ENCODE results near the gene TRPC4. TPM values are rescaled to one million over a fixed set of nuclear protein-coding genes. Genes with fewer than 3 reads are reported as not detected.

Gene TRPC4
- total RNA-seq, 2 experiments from 2014 or later: not detected

DNA sequence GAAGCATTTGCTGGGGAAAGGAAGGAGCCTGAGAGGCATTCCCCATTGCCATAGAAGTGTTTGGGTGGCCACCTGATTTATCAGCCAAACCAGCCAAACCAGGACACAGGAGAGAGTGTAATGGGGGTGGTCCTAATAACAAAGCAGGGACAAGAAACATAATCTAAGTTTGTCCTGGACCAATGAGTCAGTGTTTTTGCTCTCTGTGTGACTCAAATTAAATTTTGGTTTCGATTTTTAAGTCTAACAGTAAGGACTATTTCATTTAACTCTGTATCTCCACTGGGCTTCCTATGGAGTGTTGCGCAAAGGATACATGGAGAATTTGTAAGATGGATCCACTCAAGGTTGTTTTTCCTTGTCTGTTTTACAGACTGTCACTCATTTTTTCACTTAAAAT, 19.5 kb upstream of the TRPC4 start:
- ChIA-PET CTCF (no interaction called here), POLR2A (no interaction called here)
- H3K27ac Mint-ChIP-seq: no peak overlapping the region
- intact Hi-C loops (cut with micrococcal nuclease): no loop called here
- DNase-seq (no peak), ATAC-seq (no peak)
- TF ChIP-seq CTCF (IDR thresholded peaks at IDR 0.05): no peak
- no peaks in the 10 kb centered on the region for H3K4me1 Mint-ChIP-seq (ENCODE audit: low read depth)
- H3K27me3 Mint-ChIP-seq: no peaks in the 10 kb centered on the region
- H3K9me3 Mint-ChIP-seq: no peaks in the 10 kb centered on the region
- no peak overlapping the region for H3K4me3 Mint-ChIP-seq
- H3K36me3 Mint-ChIP-seq (ENCODE audit: low read depth): no peaks in the 10 kb centered on the region

- no peak for DNase-seq
- intact Hi-C loops (cut with micrococcal nuclease): no loop called here
- Mint-ChIP-seq H3K9me3 (no peaks in the 10 kb centered on the region), H3K4me3 (no peak overlapping the region), H3K27me3 (no peaks in the 10 kb centered on the region), H3K4me1 (ENCODE audit: low read depth) (no peaks in the 10 kb centered on the region), H3K36me3 (ENCODE audit: low read depth) (no peaks in the 10 kb centered on the region), H3K27ac (no peak overlapping the region)
- CTCF ChIA-PET: no interaction called here
- no peak for TF ChIP-seq CTCF (IDR thresholded peaks at IDR 0.05)
- POLR2A ChIA-PET: no interaction called here
- ATAC-seq: no peak
Measured at GRCh38 chr13:37886879-37887278, 17.3 kb upstream of the TRPC4 start.

DNA sequence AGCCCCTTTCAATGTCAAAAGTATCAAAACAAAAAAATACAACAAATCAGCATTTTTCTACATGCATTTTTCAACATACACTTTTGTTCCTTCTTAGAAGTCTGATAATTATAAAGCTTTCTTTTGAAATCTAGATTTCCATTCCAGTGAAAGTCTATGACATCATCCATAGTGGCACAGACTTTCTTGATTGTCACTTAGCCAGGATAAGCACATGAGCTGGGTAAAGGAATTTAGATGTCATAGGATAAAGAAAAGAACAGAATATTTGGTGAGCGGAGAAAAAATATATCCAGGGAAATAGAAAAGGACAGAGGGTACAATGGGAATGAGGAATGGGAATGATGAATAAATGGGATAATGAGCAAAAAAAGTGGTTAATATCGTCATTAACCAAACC, 15.1 kb upstream of the TRPC4 start:
- intact Hi-C loops (cut with micrococcal nuclease): no loop called here
- Mint-ChIP-seq H3K27ac (no peak overlapping the region), H3K4me3 (no peak overlapping the region), H3K27me3 (no peaks in the 10 kb centered on the region), H3K9me3 (no peaks in the 10 kb centered on the region), H3K36me3 (ENCODE audit: low read depth) (no peaks in the 10 kb centered on the region), H3K4me1 (ENCODE audit: low read depth) (no peaks in the 10 kb centered on the region)
- ChIA-PET CTCF (no interaction called here), POLR2A (no interaction called here)
- TF ChIP-seq CTCF (IDR thresholded peaks at IDR 0.05): no peak
- DNase-seq (no peak), ATAC-seq (no peak)

- no peak for TF ChIP-seq CTCF (IDR thresholded peaks at IDR 0.05)
- Mint-ChIP-seq H3K27me3 (no peaks in the 10 kb centered on the region), H3K9me3 (no peaks in the 10 kb centered on the region), H3K27ac (no peak overlapping the region), H3K4me3 (no peak overlapping the region), H3K36me3 (ENCODE audit: low read depth) (no peaks in the 10 kb centered on the region), H3K4me1 (ENCODE audit: low read depth) (no peaks in the 10 kb centered on the region)
- intact Hi-C loops (cut with micrococcal nuclease): no loop called here
- ChIA-PET POLR2A (no interaction called here), CTCF (no interaction called here)
- DNase-seq (no peak), ATAC-seq (no peak)
Measured at GRCh38 chr13:37884026-37884425, 14.5 kb upstream of the TRPC4 start.

- Mint-ChIP-seq H3K4me3 (no peak overlapping the region), H3K27me3 (no peaks in the 10 kb centered on the region), H3K36me3 (ENCODE audit: low read depth) (no peaks in the 10 kb centered on the region), H3K4me1 (ENCODE audit: low read depth) (no peaks in the 10 kb centered on the region), H3K9me3 (no peaks in the 10 kb centered on the region), H3K27ac (no peak overlapping the region)
- intact Hi-C loops (cut with micrococcal nuclease): no loop called here
- CTCF ChIA-PET: no interaction called here
- no peak for DNase-seq
- no peak for ATAC-seq
- POLR2A ChIA-PET: no interaction called here
- TF ChIP-seq CTCF (IDR thresholded peaks at IDR 0.05): no peak
Measured at GRCh38 chr13:37878921-37879320, 9.3 kb upstream of the TRPC4 start.
